Kidney (tissue), 14 donors: ENCODE data around the gene TSEN2. TPM values are rescaled to one million over a fixed set of nuclear protein-coding genes. Genes with fewer than 3 reads are reported as not detected.

Source experiments
- DNase-seq, 5 donors: peaks; one replicate each; pipeline ENCODE4 v3.0.0-alpha.2; 2013 to 2020
- FAIRE-seq: peaks from 2 replicates; lab custom pipeline; 2012; peaks lifted over from hg19 to GRCh38; lab: Jason Lieb, UNC
- H3K27ac ChIP-seq, 2 donors: one replicate each; pipeline ENCODE4 v1.7.0; 2013; ENCODE audit warnings: low read depth in 2 of 2, low read length in 2 of 2, inconsistent platforms in 1 of 2
- H3K27me3 ChIP-seq: one replicate; pipeline ENCODE4 v1.7.1; 2013; ENCODE audit warnings: low read length, inconsistent platforms; ENCODE audit not compliant: control insufficient read depth, insufficient read depth
- H3K36me3 ChIP-seq, 3 donors: one replicate each; pipeline versions ENCODE4 v1.7.0 to v1.7.1; 2013; ENCODE audit warnings: low read length in 3 of 3, control low read depth in 1 of 3, inconsistent platforms in 1 of 3; ENCODE audit not compliant: insufficient read depth in 3 of 3, control insufficient read depth in 2 of 3
- H3K4me1 ChIP-seq, 3 donors: one replicate each; pipeline versions ENCODE4 v1.7.0 to v1.7.1; 2013; ENCODE audit warnings: low read length in 3 of 3, inconsistent platforms in 1 of 3, low read depth in 1 of 3; ENCODE audit not compliant: control insufficient read depth in 2 of 3, insufficient read depth in 2 of 3
- H3K4me3 ChIP-seq, 3 donors: one replicate each; pipeline versions ENCODE4 v1.7.0 to v1.8.1; 2013; ENCODE audit warnings: low read length in 3 of 3, control low read depth in 1 of 3, inconsistent platforms in 1 of 3
- H3K9ac ChIP-seq, 3 donors: one replicate each; pipeline versions ENCODE4 v1.7.0 to v1.7.1; 2013; ENCODE audit warnings: low read length in 3 of 3, control low read depth in 1 of 3, inconsistent platforms in 1 of 3
- H3K9me3 ChIP-seq, 3 donors: one replicate each; pipeline versions ENCODE4 v1.7.0 to v1.7.1; 2013; ENCODE audit warnings: low read length in 3 of 3, control low read depth in 1 of 3, inconsistent platforms in 1 of 3; ENCODE audit not compliant: control insufficient read depth in 2 of 3, insufficient read depth in 1 of 3
- CTCF ChIP-seq: IDR thresholded peaks from 3 replicates; pipeline ENCODE4 v1.5.1; 2012; ENCODE audit warnings: mild to moderate bottlenecking, moderate library complexity, borderline replicate concordance; ENCODE audit not compliant: insufficient read depth; ENCODE audit errors: extremely low read depth
- intact Hi-C: fragments of 100-400 bp; cut with DNase I; formaldehyde crosslinking; loops from one replicate; pipeline ENCODE4 v1.11.1; 2022
- polyA plus RNA-seq: library from polyadenylated mRNA; stranded (reverse); fragments of 350-450 nt; fragmentation: Illumina TruSeq; extraction: RNeasy Lipid Tissue Mini Kit (QIAGEN cat#74804); gene quantifications from one replicate; pipeline ENCODE4 v1.2.3, GENCODE V29; 2014; ENCODE audit warnings: low read depth, low replicate concordance; ENCODE audit not compliant: insufficient read depth
- total RNA-seq: library from RNA; stranded (reverse); fragmentation: NEBNext Ultra II Directional; extraction: Animal tissue kit (Norgen Biotek cat#: 25700); gene quantifications from one replicate; pipeline ENCODE4 v1.2.1, GENCODE V29; 2021
- donor health status: control.
- donor health status: control.
- donor health status: control.
- donor health status: control.
- donor health status: control.
- donor health status: DM: yes; HTN: yes; CAD: no.
- donor health status: Normal renal cell carcinoma (clear cell type).

Gene TSEN2
- total and polyA plus RNA-seq, 2 donors from 2014 or later, result 10.3 to 20.7 TPM

DNA sequence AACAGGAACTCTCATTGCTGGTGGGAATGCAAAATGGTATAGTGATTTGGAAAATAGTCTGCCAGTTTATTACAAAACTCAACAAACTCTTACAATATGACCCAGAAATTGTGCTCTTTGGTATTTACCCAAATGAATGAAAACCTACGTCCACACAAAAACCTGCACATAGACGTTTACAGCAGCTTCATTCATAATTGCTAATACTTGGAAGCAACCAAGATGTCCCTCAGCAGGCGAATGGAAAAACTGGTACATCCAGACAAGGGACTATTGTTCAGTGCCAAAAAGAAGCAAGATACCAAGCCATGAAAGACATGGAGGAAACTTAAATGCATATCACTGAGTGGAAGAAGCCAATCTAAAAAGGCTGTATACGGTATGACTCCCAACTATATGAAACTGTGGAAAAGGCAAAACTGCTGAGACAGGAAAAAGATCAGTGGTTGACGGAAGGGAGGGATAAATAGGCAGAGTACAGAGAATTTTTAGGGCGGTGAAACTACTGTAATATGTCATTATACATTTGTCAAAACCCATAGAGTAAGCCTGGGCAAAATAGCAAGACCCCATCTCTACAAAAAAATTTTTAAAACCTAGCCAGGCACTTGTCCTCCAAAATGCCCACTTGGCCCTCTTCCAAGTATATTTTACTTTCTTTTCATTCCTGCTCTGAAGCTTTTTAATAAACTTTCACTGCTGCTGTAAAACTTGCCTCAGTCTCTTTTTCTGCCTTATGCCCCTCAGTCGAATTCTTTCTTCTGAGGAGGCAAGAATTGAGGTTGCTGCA is 65.9 kb downstream of the TSEN2 start:
- Histone ChIP-seq H3K36me3 (no peaks in the 10 kb centered on the region), H3K9me3 (no peaks in the 10 kb centered on the region), H3K9ac (no peak overlapping the region), H3K4me3 (no peak overlapping the region), H3K4me1 (no peaks in the 10 kb centered on the region), H3K27ac (no peak overlapping the region), H3K27me3 (no peaks in the 10 kb centered on the region)
- no peak for TF ChIP-seq CTCF
- DNase-seq (no peak), FAIRE-seq (no peak)
- intact Hi-C loops, result no loop called here

- H3K9ac ChIP-seq, result peak overlapping the region; percentile 20 to 57 (median 42)
- intact Hi-C loops, result no loop called here
- DNase-seq, result peak in 4 of 5 donors; percentile 37 to 70 (median 66)
These were observed 69.7 kb downstream of the TSEN2 start for GRCh38 chr3:12553921-12554391.

DNA sequence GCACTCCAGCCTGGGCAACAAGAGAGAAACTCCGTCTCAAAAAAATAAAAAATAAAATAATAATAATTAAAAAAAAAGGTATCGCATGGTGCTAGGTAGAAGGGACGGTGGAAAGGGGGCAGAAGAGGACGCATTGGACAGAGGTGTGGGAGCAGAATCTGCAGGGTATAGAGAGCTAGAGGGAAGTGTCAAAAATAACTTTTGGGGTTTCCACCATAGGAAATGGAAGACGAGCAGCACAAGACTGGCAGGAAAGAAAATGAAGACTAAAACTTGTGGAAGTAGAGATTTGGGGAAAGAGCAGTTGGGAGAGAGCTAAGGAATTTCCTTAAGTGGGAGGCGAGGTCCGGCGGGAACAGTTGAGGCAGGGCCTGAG is 72.0 kb downstream of the TSEN2 start:
- H3K4me1 ChIP-seq, result peaks cover 0 to 19% (median 8%) of the 10 kb centered on the region in 3 donors
- H3K4me3 ChIP-seq, result peak overlapping the region; percentile 60 to 95 (median 78)
- no peak for FAIRE-seq

More at GRCh38 chr3:12553921-12554391, 69.7 kb downstream of the TSEN2 start:
- Histone ChIP-seq H3K9me3 (no peaks in the 10 kb centered on the region), H3K27me3 (no peaks in the 10 kb centered on the region), H3K36me3 (no peaks in the 10 kb centered on the region), H3K4me1 (peaks cover 0 to 8% (median 7%) of the 10 kb centered on the region in 3 donors), H3K27ac (no peak overlapping the region), H3K4me3 (peak overlapping the region; percentile 69 to 80 (median 72))
- no peak for TF ChIP-seq CTCF
- FAIRE-seq, result no peak

More for the DNA sequence above, 72.0 kb downstream of the TSEN2 start:
- intact Hi-C loops, result no loop called here
- TF ChIP-seq CTCF, result no peak
- no peak for DNase-seq
- Histone ChIP-seq H3K36me3 (no peaks in the 10 kb centered on the region), H3K9me3 (no peaks in the 10 kb centered on the region), H3K27ac (peak overlapping the region; percentile 39 to 55), H3K27me3 (no peaks in the 10 kb centered on the region), H3K9ac (peak overlapping the region; percentile 33 to 92 (median 55))
